ENCODE results near the gene FOXC2. TPM values are rescaled to one million over a fixed set of nuclear protein-coding genes. Genes with fewer than 3 reads are reported as not detected.

FOXC2 gene
- total RNA-seq, 2 experiments from 2014 or later = not detected

- TF ChIP-seq, protein P1, sequence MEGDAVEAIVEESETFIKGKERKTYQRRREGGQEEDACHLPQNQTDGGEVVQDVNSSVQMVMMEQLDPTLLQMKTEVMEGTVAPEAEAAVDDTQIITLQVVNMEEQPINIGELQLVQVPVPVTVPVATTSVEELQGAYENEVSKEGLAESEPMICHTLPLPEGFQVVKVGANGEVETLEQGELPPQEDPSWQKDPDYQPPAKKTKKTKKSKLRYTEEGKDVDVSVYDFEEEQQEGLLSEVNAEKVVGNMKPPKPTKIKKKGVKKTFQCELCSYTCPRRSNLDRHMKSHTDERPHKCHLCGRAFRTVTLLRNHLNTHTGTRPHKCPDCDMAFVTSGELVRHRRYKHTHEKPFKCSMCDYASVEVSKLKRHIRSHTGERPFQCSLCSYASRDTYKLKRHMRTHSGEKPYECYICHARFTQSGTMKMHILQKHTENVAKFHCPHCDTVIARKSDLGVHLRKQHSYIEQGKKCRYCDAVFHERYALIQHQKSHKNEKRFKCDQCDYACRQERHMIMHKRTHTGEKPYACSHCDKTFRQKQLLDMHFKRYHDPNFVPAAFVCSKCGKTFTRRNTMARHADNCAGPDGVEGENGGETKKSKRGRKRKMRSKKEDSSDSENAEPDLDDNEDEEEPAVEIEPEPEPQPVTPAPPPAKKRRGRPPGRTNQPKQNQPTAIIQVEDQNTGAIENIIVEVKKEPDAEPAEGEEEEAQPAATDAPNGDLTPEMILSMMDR (IDR thresholded peaks at IDR 0.05) = no peak
- intact Hi-C loops (cut with micrococcal nuclease) = no loop called here
- Mint-ChIP-seq H3K4me1 (ENCODE audit: low read depth) (peaks cover 9% of the 10 kb centered on the region), H3K4me3 (peak overlapping the region; percentile 45), H3K9me3 (no peaks in the 10 kb centered on the region), H3K27me3 (peaks cover 71% of the 10 kb centered on the region), H3K27ac (no peak overlapping the region), H3K36me3 (ENCODE audit: low read depth) (no peaks in the 10 kb centered on the region)
- no peak for ATAC-seq
- ChIA-PET POLR2A (no interaction called here), CTCF (interaction anchor here (1.1 kb wide), 1 partner anchor 13 kb away, joined by 8 read pairs; no protein-coding TSS in a partner anchor)
- no peak for DNase-seq
Measured at GRCh38 chr16:86576591-86577313, 10.1 kb downstream of the FOXC2 start.

DNA sequence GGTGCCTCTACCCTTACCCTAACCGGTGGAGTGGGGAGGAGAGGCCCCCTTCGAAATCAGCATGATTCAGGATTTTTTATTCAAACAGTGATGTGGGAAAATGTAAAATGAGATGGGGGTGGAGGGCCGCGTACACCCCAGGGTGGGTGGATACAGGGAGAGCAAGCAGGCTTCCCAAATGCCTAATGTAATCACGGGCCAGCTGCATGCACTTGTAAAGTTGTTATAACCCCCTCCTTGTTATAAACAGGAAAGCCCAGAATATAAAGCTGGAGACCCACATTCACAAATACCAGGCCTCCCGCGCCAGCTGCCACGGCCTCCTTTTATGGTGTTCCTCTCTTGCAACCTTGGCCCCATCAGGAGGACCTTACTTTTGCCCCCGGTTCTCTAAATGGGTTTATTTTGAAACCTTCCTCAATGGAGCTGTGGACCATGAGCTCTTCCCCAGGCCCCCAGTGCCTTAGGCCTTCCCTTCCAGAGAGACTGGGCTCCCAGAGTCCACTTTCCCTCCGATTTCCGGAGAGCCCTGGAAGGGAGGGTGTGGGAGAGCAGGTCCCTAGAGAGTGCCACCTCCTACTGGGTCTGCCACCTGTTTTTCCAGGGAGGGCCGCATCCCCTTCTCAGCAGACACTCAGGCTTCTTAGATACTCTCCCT, 10.8 kb downstream of the FOXC2 start:
- Mint-ChIP-seq H3K9me3 (no peaks in the 10 kb centered on the region), H3K36me3 (ENCODE audit: low read depth) (no peaks in the 10 kb centered on the region), H3K27ac (no peak overlapping the region), H3K4me1 (ENCODE audit: low read depth) (peaks cover 9% of the 10 kb centered on the region), H3K4me3 (no peak overlapping the region), H3K27me3 (peaks cover 67% of the 10 kb centered on the region)
- intact Hi-C loops (cut with micrococcal nuclease) = no loop called here
- ATAC-seq (no peak), DNase-seq (no peak)
- TF ChIP-seq, protein P1 (IDR thresholded peaks at IDR 0.05) = no peak
- ChIA-PET CTCF (no interaction called here), POLR2A (no interaction called here)

GRCh38 chr16:86578061-86578599, 11.5 kb downstream of the FOXC2 start, which contains the start of gene FOXL1:
FOXL1 (plus strand) TSS chr16:86578549; CDS start chr16:86578724, 175 bp downstream.
- intact Hi-C loops (cut with micrococcal nuclease) = no loop called here
- peaks cover 61% of the 10 kb centered on the region for H3K27me3 Mint-ChIP-seq
- DNase-seq = no peak
- no peak within 1 kb of the TSS for H3K27ac Mint-ChIP-seq
- H3K4me1 Mint-ChIP-seq (ENCODE audit: low read depth) = peaks cover 9% of the 10 kb centered on the region
- no peaks in the 10 kb centered on the region for H3K9me3 Mint-ChIP-seq
- ATAC-seq = no peak
- no peak within 1 kb of the TSS for H3K4me3 Mint-ChIP-seq
- TF ChIP-seq, protein P1 (IDR thresholded peaks at IDR 0.05) = no peak
- ChIA-PET CTCF (no interaction called here), POLR2A (no interaction called here)
- H3K36me3 Mint-ChIP-seq (ENCODE audit: low read depth) = no peaks in the 10 kb centered on the region

GRCh38 chr16:86578611-86579267, 12.1 kb downstream of the FOXC2 start:
- Mint-ChIP-seq H3K4me1 (ENCODE audit: low read depth) (peaks cover 9% of the 10 kb centered on the region), H3K27ac (no peak overlapping the region), H3K4me3 (no peak overlapping the region), H3K27me3 (peaks cover 57% of the 10 kb centered on the region), H3K9me3 (no peaks in the 10 kb centered on the region), H3K36me3 (ENCODE audit: low read depth) (no peaks in the 10 kb centered on the region)
- POLR2A ChIA-PET = no interaction called here
- TF ChIP-seq, protein P1 (IDR thresholded peaks at IDR 0.05) = no peak
- CTCF ChIA-PET = no interaction called here
- ATAC-seq = peak; percentile 13
- intact Hi-C loops (cut with micrococcal nuclease) = no loop called here
- no peak for DNase-seq
